SIG-M5 (cell line): ENCODE measurements around the gene CPNE9.

Experiments used
- DNase-seq: peaks from one replicate; lab custom pipeline; 2025; lab: John Stamatoyannopoulos, UW

The CPNE9 gene

DNA sequence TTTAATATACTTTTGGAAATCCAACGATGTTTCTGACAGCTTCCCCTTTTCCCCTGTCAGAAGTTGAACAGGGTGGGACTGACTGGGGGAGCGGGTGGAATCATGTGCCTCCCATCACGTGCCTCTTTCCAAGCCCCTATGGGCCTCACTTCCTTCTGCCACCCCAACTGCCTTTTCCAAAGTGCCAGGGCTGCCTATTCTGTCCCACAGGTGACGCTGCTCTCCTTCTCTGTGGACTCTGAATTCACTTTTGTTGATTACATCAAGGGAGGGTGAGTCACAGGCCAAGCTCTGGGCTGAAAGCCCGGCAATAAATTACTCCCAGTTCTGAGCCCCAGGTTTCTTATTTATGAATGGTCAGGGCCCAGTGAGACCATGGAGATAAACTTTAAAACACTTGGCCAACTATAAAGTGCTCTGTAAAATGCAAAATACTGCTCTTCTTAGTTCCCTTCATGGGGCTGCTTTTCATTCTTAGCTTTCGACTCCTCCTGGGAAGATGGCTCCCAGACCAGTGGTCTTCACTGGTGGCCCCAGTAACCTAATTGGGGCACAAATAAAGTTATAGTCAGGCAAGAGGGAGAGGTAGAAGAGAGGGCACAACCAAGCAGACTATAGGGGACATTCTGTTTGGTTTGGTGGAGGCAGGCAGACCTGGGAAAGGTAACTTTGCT lies 12.3 kb downstream of the CPNE9 start:
- DNase-seq, result peak; percentile 78

DNA sequence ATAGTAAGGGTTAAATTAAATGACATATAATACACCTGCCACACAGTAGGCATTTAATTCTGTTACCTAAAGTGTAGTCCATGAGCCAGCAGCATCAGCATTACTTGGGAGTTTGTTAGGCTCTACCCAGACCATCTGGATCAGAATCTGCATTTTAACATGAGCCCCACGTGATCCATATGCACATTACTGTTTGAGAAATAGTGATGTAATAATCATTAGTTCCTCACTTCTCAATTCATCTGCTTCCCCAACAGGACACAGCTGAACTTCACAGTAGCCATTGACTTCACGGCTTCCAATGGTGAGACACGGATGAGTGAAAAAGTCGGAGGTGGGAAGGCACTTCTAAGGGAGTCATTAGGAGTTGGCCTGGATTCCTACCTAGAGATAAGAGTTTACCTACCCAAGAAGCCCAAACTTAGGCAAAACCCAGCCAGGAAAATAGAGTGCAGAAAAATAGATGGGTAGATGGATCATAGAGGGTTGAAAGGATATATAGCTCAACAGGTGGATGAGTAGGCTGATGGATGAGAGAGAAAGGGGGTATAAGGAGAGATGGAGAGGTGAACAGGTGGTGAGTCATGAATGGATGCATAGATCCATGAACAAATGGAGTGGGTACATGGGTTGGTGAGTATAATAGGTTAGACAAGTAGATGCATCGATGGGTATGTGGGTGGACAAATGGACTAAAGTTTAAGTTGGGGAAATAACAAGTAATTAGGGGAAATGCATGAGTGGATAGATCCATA lies 13.3 kb downstream of the CPNE9 start:
- no peak for DNase-seq

DNA sequence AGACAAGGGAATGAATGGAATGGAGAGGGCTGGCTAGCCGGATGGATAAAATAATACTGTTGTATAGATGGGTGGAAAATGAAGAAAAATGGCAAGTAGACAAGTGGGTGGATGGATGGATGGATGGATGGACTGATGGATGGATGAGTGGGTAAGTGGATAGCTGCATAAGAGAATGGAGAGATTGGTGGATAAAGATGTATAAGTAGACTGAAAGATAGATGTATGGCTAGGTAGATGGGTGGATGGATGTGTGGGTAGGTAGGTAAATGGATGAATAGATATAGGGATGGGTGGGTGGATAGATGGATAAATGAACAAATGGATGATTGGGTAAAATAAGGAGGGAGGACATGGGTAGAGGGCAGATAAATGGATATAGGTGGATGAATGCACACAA lies 13.9 kb downstream of the CPNE9 start:
- no peak for DNase-seq

DNA sequence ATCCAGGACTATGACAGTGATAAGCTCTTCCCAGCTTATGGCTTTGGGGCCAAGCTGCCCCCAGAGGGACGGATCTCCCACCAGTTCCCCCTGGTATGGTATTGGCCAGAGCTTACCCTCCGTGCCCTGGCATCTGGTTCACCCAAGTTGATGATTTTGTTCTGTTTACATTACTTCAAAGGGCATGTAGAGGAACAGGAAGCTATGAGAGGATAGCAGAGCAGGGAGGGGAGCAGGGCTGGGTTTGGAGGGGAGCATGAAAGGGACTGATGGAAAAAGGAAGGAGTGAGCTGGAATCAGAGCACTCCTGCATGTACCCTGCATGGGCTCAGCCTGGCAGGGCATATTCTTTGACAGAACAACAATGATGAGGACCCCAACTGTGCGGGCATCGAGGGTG lies 14.5 kb downstream of the CPNE9 start:
- no peak for DNase-seq

- no peak for DNase-seq
These were observed 17.5 kb downstream of the CPNE9 start for GRCh38 chr3:9721015-9721699.

GRCh38 chr3:9721700-9722060 lies 18.0 kb downstream of the CPNE9 start:
- no peak for DNase-seq

DNA sequence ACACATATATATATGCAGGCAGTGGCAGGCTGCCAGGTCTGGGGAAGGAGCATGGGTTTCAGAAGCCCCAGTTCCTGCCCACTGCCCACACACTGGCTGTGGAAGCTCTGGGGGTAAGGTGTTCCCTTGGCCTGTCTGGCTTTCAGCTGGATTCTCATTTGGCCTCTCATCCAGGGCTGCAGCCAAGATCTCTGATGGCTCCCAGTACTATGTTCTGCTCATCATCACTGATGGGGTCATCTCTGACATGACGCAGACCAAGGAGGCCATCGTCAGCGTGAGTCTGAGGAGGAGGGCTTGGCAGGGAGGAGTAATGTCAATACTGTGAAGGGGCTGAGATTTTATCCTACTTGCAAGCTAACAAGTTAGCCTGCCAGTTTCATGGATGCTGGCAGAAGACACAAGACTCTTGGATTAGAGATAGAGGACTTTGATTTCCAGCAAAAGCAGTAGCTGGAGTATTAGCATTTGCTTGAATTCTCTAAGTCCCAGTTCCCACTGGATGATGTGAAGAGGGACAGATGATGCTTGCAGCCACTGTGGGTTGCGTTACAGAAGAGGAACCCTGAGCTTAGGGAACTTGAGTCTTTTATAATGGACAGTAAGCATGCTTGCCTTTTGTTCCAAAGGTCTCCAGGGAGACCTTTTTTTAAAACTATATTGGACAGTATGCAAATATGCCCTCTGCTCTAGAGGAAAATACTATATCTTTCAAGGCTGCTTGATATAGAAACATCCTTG lies 22.3 kb downstream of the CPNE9 start:
- no peak for DNase-seq

- no peak for DNase-seq
These were observed 23.5 kb downstream of the CPNE9 start for GRCh38 chr3:9727041-9727595.

DNA sequence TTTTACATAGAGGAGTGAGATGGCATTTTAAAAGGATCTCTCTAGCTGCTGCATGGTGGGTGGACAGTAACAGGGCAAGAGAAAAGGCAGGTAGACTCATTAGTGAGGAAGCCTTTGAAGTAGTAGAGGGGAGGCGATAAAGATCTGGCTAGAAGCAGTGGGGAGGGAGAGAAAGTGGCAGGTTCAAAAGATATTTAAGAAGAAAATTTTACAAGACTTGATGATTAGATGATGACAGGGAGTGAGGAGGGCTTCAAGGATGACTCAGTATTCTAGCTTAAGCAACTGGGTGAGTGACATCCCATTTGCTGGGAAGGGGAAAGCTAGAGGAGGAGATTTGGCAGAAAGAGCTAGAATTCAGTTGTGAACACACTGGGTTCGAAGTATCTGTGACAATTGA lies 24.1 kb downstream of the CPNE9 start:
- no peak for DNase-seq

DNA sequence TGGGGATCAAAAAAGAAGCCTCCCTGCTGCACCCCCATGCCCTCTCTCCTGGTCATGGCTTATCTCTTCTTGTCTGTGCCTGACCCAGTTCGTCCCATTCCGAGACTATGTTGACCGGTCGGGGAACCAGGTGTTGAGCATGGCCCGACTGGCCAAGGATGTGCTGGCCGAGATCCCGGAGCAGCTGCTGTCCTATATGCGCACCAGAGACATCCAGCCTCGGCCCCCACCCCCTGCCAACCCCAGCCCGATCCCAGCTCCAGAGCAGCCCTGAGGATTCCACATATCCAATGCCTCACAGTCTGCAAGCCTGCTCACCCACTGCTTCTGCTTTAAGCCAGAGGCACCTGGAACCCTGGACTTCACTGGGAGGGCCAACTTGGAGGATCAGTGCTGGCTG lies 25.8 kb downstream of the CPNE9 start:
- DNase-seq, result no peak

- no peak for DNase-seq
These were observed 27.1 kb downstream of the CPNE9 start for GRCh38 chr3:9730657-9731205.

GRCh38 chr3:9731206-9732079 lies 27.8 kb downstream of the CPNE9 start, which contains the start of gene BRPF1:
Gene BRPF1 (plus strand): TSS chr3:9731735. CDS start chr3:9734141, 2,406 bp downstream.
- DNase-seq, result peak; percentile 90

- no peak for DNase-seq
These were observed 28.6 kb downstream of the CPNE9 start for GRCh38 chr3:9732080-9732739.

GRCh38 chr3:9732740-9733115 lies 29.1 kb downstream of the CPNE9 start:
- DNase-seq, result no peak

GRCh38 chr3:9736831-9737230 lies 33.2 kb downstream of the CPNE9 start:
- DNase-seq, result no peak

DNA sequence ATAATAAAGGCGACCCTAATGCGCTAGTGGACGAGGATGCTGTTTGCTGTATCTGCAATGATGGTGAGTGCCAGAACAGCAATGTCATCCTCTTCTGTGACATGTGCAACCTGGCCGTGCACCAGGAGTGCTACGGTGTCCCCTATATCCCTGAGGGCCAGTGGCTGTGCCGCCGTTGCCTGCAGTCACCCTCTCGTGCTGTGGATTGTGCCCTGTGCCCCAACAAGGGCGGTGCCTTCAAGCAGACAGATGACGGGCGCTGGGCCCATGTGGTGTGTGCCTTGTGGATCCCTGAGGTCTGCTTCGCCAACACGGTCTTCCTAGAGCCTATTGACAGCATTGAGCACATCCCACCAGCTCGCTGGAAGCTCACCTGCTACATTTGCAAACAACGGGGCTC lies 35.5 kb downstream of the CPNE9 start:
- DNase-seq, result no peak

- DNase-seq, result no peak
These were observed 38.9 kb downstream of the CPNE9 start for GRCh38 chr3:9742560-9742959.

DNA sequence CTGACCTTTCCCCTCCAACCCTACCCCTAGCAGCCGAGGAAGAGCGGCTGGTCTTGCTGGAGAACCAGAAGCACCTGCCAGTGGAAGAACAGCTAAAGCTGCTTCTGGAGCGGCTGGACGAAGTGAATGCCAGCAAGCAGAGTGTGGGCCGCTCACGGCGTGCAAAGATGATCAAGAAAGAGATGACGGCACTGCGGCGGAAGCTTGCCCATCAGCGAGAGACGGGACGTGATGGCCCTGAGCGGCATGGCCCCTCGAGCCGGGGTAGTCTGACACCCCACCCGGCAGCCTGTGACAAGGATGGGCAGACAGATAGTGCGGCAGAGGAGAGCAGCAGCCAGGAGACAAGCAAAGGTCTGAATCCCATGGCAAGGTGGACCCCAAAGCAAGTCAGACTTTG lies 39.9 kb downstream of the CPNE9 start:
- no peak for DNase-seq

- no peak for DNase-seq
These were observed 40.5 kb downstream of the CPNE9 start for GRCh38 chr3:9744162-9744561.

DNA sequence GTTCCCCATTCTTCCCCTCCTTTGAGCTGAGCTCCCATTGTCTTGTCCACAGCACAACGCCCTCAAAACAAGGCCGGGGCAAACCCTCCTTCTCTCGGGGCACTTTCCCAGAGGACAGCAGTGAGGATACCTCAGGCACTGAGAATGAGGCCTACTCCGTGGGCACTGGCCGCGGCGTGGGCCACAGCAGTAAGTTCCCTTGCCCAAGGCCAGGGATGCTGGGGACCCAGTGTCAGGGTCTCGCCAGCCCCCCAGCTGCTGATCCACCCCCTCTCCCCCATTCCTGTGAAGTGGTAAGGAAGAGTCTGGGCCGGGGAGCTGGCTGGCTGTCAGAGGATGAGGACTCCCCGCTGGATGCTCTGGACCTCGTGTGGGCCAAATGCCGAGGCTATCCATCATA lies 41.9 kb downstream of the CPNE9 start:
- DNase-seq, result no peak
